Jurkat, Clone E6-1 (cell line): Measurements from ENCODE around the gene SMAD3.

Experiments used
- DNase-seq: peaks from one replicate; pipeline ENCODE4 v3.0.0-alpha.2; 2011; ENCODE audit warnings: low read depth, low spot score
- H3K4me3 ChIP-seq: 2 replicates; pipeline ENCODE4 v1.5.1; 2011; ENCODE audit warnings: mild to moderate bottlenecking, low read length, control low read depth, moderate library complexity

SMAD3 gene

DNA sequence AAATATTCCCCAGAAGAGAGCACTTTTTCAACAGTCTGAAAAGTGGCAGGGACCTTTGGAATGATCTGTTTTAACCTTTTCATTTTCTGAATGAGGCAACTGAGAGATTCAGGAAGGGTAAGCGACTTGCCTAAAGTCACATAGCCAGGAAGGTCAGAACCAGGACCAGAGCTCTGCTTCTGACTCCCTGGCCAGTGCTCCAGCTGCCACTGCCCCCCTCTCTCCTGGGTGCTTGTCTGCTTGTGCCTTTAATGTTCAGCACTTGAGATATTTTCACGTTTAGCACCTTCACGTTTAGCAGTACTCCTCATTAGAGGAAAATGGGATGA is 68.3 kb downstream of the SMAD3 start:
- no peak overlapping the region for H3K4me3 ChIP-seq
- no peak for DNase-seq

DNA sequence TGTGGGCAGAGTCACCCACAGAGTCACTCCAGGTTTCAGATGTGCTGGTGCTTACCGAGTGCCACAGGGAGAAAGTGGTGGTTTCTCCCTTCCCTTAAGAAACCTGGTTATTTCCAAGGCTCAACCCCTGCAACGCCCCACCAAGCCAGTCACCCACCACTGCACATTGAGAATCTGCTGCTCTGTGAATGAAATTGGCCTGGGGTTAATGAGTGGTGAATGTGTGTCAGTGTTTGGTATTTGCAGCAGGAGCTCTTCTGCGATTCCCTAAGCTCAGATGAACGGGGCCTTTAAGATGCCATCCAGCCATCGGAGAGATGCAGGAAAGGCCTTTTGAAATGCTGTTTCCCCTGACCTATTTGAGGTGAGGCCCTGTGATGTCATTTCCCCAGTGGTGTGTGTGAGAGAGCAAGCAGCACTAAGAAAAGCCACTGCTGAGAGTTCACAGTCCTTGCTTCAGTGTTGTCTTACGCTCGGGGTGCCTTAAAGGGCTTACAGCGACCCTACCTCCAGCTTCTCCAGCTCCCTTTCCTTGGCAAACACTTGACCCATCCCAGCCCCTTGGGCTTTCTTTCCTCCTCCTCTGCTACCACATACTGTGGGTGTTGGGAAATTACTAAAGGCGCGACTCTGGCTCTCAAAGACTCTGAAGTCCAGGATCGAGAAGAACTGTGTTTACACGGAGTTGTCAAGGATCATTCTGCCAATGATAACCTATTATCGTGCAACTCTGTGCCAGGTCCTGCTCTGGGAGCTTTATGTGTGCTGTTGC is 68.9 kb downstream of the SMAD3 start:
- H3K4me3 ChIP-seq, result peak overlapping the region; percentile 21
- peak; percentile 79 for DNase-seq

DNA sequence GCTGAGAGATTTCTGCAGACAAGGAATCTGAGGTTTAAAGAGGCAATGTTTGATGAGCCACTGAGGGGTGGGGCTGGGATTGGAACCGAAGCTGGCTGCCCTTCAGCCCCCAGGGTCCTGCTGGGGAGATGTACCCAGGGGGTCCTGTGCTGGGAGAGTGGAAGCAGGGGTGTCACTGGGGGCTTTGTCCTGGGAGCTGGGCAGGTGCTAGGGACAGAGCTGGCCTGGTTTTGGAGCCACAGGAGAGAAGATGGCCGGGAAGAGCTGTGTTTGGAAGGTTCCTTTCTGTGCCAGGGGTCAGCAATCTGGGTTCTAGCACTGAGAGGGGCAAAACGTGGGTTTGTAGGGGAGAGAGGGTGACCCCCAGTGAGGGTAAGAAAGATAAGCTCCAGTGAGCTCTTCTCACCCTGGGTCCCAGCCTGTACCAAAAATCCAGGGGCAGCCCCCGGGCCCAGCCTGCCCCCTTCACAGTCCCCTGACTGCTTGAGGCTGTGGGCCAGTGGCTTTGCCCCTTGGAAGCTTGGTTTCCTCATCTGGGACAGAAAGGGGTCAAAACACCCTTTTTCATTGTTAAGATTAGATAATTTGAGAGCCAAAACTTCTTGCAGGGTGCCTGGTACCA is 69.6 kb downstream of the SMAD3 start:
- peak overlapping the region; percentile 21 for H3K4me3 ChIP-seq
- DNase-seq, result no peak

DNA sequence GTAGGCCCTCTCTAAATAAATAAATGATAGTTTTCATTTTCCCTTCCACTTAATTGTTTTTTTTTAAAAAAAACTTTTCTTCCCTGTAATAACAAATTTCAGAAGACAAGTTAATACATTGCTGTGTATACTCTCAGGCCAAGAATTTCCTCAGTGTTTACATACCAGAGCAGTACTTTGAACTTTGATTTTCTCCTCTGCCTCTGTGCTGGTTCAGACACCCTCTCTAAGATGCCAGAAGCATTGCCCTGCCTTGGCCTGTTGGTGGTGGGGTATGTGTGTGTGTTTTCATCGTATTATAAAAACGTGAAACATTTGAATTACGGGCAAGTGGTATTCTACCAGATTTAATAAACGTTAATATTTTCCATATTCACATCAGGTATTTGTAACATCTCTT is 70.1 kb downstream of the SMAD3 start:
- no peak for DNase-seq
- no peak overlapping the region for H3K4me3 ChIP-seq

- no peak overlapping the region for H3K4me3 ChIP-seq
- DNase-seq, result no peak
These were observed 71.4 kb downstream of the SMAD3 start for GRCh38 chr15:67136802-67137201.

- no peak overlapping the region for H3K4me3 ChIP-seq
- no peak for DNase-seq
These were observed 71.9 kb downstream of the SMAD3 start for GRCh38 chr15:67137319-67137718.

DNA sequence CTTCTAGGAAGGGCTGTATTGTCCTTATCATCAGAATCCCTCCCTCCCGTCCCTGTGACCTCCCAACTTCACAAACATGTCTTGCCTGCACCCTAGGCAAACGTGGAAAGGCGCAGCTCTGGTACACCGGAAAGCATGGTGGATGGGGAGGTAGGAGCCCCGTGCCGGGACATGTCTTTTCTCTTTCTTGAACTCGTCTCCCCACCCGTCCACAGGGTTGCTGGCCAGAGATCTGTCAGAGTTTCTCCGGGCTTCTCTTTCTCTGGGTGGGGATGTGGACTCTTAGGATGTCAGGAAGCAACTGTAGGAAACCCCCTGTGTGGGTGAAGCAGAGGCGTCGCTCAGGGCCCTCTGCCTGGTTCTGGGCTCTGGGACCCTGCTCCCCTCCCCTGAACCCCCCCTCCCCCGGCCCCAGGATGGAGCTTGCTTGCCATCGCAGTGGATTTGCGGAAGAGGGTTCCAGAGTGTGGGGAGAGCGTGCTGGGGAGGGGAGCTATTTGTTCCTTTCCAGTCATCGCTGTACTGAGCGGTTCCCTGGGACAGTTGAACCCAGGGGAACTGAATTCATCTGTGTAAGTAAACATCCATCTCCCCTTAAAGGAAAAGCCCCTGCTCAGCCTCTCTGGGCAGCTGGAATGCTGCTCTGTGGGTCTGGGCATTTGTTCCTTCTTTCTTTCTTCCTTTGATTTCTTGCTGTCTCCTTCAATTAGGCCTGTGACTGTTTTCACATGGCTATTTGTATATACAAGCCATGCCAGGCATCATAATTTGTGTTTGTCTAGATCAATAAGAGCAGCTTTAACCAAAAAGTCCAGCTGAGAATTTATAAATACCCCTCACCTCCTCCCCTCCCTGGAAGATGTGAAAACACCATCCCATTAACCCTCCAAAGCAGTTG is 72.8 kb downstream of the SMAD3 start:
- H3K4me3 ChIP-seq, result no peak overlapping the region
- no peak for DNase-seq

GRCh38 chr15:67138891-67139855 is 73.8 kb downstream of the SMAD3 start:
- H3K4me3 ChIP-seq, result no peak overlapping the region
- DNase-seq, result no peak

DNA sequence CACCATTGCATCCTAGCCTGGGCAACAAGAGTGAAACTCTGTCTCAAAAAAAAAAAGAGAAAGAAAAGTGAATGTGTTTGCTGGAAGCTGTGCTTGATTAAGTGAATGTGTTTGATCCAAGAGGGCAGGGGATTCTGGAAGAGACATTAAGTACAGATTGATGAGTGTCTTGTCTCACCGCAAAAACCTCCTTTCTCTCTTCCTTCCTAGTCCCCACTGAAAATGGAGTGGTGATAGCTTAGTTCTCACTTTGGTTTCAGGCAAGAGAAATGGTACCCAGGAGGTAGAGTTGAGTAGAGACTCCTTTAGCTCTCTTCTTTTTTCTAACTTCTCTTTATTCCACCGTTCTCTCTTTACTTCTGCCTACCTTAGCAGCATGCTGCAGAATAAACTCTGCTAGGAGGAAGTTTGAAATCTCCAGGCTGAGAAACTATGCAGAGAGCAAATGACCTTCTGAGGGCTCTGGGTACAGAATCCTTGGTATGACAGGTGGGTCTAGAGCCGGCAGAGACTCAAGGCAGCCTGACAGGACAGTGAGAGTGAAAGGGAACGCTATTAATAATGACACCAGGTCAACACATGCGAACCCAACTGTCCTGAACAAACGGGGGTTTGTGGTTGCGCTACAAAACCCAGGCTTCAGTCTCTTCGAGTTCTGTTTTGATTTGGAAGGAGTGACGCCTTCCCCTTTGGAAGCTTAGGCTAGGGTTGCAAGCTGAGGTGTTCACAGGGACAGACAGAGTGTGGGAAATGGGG is 74.9 kb downstream of the SMAD3 start:
- no peak overlapping the region for H3K4me3 ChIP-seq
- DNase-seq, result no peak

GRCh38 chr15:67142092-67142766 is 76.8 kb downstream of the SMAD3 start:
- DNase-seq, result no peak

GRCh38 chr15:67142767-67143100 is 77.3 kb downstream of the SMAD3 start:
- no peak for DNase-seq
- H3K4me3 ChIP-seq, result no peak overlapping the region

More at GRCh38 chr15:67142092-67142766, 76.8 kb downstream of the SMAD3 start:
- no peak overlapping the region for H3K4me3 ChIP-seq

GRCh38 chr15:67143646-67144045 is 78.2 kb downstream of the SMAD3 start:
- DNase-seq, result no peak
- H3K4me3 ChIP-seq, result no peak overlapping the region

GRCh38 chr15:67144609-67145311 is 79.4 kb downstream of the SMAD3 start:
- peak; percentile 75 for DNase-seq
- no peak overlapping the region for H3K4me3 ChIP-seq

DNA sequence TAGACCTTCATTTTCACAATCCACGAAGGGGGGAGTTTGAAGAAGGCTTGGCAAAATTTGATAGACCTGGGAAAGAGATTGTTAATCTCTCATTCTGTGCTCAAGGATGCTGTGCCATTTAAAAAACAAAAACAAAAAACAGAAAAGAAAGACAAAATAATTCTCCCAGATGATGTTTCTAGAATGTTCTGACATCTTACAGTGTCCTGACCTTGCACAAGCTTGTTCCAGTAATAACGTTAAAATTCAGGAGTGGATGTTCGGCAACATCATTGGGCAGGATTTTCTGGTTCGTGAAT is 79.9 kb downstream of the SMAD3 start:
- no peak overlapping the region for H3K4me3 ChIP-seq
- no peak for DNase-seq

DNA sequence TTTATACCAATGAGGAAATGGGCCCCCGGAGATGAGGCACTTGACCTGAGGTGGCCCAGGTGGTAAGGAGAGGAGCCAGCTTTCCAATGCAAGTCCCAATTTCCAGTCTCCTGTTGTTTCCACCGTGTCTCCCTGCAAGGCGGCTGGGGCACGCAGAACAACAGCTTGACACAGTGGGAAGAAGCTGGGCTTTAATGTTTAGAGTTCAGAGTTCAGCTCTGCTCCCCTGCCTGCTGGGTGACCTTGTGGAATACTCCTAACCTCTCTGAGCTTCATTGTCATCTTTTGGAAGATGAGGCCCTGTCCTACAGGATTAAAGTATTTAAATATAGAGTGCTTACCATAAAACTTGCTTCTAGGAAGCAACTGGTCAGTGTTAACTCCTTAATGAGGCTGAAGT is 80.3 kb downstream of the SMAD3 start:
- DNase-seq, result no peak
- no peak overlapping the region for H3K4me3 ChIP-seq

DNA sequence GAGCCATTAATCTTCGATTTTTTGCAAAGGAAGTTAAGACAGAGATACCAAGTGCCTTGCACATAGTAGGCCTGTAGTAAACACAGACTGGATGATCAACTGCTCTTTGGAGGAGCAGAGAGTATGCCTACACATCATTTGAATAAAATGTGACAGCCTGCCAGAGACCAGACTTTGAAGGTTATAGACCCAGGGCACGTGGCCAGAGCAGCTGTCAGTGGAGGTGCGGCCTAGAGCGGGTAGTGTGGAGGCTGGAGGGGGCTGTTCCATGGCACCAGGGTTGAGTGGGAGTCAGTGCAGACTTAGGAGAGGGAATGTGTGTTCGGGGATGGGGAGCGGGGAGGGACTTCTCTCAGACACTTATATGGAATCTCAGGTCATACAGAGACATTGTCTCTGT is 80.8 kb downstream of the SMAD3 start:
- no peak for DNase-seq
- H3K4me3 ChIP-seq, result no peak overlapping the region

DNA sequence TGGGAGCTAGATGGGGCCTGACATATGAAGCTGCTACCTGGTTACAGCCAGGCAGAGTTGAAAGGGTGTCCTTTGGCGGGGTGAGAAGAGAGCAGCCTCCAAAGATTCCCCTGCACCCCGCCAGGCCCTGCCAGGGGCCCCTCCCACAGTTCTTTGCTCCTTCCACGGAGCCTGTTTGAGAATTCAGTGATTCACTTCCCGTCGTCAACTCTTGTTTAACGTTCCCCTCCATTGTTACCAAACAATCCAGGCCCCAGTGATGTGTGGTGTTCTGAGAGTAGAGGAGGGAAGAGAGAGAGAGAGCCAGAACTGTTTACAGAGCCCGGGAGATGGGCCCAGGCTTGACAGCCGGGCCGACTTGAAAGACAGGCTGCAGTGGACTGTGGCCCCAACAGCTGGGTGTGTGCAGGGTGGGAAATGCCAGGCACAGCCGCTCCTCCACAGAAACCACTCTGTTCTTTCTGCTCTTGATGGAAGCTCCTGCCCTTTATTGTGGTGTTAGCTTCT is 81.5 kb downstream of the SMAD3 start:
- DNase-seq, result peak; percentile 80
- peak overlapping the region; percentile 18 for H3K4me3 ChIP-seq
